ENCODE measurements around the gene PIAS1. TPM values are rescaled to one million over a fixed set of nuclear protein-coding genes. Genes with fewer than 3 reads are reported as not detected.
"Not testable (repeated sequence)": the region's sequence is repeated elsewhere in the genome, so short reads cannot be mapped to it uniquely, and the experiment has no call there.

PIAS1 gene
- polyA plus RNA-seq (ENCODE audit: insufficient read length in 4 of 4): 10 to 100 TPM; 40.5 to 50.8 (median 49.1) TPM

DNA sequence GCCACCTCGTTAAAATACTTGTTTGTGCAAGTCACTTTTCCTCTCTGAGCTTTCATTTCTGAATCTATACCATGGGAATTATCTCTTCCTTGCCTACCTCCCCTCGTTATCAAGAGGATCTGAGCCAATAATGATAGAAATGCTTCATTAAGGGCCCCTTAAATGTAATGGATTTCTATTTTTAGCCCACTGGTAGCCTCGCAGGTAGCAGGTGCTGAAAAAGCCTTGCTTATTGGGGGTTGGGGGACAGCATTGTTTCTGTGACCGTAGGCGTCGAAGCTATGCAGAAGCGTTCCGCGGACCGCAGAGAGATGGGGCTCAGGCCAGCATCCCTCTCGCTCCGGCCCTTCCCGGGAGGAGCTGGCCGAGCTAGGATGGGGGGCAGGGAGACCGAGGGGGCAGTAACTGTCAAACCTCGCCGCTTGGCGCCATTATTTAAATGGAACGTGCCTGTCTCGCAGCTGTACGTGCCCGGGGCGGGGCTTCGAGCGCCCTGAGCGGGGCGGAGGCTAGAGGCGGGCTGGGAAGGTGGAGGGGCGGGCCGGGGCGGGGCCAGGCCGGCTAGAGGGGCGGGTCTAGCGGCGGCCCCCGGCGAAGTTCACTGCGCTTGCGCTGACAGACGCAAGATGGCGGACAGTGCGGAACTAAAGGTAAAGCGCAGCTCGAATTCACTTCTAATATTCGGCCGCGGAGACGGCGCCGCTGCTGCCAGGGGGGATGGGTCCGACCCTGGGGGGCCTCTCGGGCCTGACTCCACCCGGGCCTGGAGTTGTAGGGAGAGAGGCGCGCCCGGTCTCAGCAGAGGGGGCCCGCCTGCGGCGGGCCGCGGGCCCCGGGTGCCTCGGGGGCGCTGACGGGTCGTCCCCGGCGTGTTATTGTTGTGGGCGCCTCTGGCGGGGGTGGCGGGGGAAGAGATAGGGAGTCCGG, at the start of gene PIAS1:
TSS of gene PIAS1 (plus strand) at position 615 of the 927 bp plus-strand sequence. CDS start at position 627, 12 bp downstream.
- peak; percentile 79 to 86 (median 83) for DNase-seq (ENCODE audit: low read depth in 4 of 4, low spot score in 3 of 4)

DNA sequence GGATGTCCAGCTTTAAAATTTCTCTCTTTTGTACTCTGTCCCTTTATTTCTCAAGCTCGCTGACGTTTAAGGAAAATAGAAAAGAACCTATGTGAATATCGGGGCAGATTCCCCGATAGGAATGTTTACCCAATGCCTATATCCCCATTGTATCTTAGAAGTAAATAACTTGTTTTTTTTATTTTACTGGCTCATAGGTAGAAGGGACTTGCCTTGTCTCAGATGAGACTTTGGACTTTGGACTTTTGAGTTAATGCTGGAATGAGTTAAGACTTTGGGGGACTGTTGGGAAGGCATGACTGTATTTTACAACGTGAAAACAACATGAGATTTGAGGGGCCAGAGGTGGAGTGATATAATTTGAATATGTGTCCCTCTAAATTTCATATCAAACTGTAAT, 46.5 kb upstream of the PIAS1 start:
- not testable (repeated sequence) for DNase-seq (ENCODE audit: low read depth in 4 of 4, low spot score in 3 of 4)

DNA sequence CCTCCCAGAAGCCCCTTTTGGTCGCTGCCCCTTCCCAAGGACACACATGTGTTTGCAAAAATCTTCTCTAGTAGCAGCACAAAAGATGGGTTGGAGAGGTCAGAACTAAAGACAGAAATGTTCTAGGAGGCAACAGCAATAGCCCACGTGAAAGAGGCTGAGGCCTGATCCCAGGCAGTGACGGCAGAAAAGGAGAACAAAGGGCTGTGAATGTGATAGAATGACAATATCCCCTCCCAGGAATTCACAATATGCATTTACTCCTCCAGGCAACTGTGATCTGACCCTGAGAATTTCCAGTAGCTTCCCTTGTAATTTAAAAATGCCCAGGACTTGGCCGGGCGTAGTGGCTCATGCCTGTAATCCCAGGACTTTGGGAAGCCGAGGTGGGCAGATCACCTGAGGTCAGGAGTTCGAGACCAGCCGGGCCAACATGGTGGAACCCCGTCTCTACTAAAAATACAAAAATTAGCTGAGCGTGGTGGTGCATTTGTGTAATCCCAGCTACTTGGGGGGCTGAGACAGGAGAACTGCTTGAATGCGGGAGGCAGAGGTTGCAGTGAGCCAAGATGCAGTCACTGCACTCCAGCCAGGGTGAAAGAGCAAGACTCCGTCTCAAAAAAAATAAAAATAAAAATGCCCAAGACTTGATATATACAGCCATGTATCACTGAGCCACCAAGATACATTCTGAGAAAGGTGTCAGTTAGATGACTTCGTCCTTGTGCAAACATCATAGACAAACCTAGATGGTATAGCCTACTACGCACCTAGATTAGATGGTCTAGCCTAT, 43.6 kb upstream of the PIAS1 start:
- no peak for DNase-seq (ENCODE audit: low read depth in 4 of 4, low spot score in 3 of 4)

DNA sequence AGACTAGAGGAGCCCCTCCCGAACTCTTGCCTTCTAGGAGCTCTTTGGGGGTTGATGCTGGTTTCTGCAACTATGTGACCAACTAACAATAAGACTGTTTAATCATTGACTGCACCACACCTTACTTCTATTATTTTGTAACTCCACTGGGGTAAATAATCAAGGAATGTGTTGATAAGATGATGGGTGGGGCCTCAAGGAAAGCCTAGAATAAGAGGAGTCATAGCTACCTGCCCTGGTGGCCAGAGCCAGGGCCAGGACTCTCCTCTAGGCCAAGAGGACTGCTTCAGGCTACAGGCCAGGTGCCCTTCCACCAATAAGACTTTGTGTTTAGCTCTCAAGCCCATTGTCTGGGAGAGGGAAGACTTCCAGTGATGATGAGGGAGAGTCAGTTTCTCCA, 41.2 kb upstream of the PIAS1 start:
- no peak for DNase-seq (ENCODE audit: low read depth in 4 of 4, low spot score in 3 of 4)

DNA sequence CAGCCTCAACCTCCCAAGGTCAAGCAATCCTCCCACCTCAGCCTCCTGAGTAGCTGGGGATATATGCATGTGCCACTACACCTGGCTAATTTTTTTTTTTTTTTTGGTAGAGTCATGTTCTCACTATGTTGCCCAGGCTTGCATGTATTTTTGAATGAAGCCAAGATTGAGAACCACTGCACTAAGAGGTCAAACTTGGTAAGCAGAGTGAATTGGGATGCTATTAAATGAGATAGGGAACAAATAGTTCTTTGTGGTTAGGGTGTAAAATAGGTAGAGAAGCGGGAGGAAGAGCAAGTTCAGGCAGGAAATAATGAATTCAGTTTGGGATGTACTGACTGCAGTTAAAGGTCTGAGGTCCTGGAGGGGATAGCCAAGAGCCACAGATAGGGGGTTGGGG, 39.9 kb upstream of the PIAS1 start:
- DNase-seq (ENCODE audit: low read depth in 4 of 4, low spot score in 3 of 4): no peak

DNA sequence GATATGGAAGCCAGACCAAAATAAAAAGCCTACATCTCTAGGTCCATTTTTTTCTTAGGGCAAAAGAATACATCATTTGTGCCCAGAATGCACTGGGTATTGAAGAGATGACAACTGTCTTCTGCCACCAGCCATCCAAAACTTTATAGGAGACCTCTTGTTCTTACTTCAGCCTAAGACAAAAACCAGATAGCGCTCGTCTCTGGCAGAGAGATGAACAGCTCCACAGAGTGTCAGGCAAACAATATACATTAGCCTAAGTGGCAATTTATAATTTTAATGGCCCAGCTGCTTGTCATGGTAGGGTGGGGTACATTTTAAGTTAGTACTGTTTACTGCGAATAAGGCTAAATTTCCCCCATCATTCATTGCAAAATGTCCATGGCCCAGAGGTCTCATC, 38.9 kb upstream of the PIAS1 start:
- no peak for DNase-seq (ENCODE audit: low read depth in 4 of 4, low spot score in 3 of 4)

DNA sequence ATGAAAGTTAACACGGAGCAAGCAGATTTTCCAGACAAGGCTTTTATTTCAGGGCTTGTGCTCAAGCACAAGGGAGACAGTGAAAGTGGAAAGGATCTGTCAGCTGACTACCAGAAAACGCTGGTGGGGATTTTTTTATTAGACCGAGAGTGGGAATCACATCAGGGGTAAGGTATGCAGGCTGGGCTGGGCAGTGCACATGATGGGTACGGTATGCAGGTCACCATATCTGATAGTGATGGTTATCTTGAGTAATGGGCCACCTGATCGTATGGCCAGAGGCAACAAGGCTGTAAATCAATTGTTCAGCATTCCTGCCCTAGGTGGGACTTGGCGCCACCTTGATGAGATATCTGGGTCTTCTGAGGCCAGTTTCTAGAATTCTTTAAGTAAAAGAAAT, 36.9 kb upstream of the PIAS1 start:
- no peak for DNase-seq (ENCODE audit: low read depth in 4 of 4, low spot score in 3 of 4)

DNA sequence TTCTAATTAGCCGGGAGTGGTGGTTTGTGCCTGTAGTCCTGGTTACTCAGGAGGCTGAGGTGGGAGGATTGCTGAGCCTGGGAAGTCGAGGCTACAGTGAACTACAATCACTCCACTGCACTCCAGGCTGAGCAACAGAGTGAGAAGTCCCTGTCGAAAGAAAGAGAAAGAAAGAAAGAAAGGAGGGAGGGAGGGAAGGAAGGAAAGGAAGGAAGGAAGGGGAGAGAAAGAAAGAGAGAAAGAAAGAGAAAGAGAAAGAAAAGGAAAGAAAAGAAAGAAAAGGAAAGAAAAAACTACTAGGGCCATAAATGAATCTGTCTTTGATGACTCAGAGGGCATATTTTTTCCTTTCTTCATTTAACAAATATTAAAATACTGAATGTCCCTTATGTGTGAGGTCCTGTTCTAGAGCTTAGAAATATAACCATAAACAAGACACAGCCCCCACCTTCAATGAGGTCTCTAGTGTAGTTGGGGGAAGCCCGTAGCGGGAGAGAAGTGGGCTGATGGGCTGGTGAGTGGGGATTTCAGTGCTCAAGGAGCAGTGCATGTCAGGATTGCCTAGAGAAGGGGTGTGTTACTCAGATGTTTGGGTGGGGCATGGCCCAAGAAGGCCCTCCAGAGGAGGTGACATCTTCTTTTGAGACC, 35.2 kb upstream of the PIAS1 start:
- DNase-seq (ENCODE audit: low read depth in 4 of 4, low spot score in 3 of 4): no peak

DNA sequence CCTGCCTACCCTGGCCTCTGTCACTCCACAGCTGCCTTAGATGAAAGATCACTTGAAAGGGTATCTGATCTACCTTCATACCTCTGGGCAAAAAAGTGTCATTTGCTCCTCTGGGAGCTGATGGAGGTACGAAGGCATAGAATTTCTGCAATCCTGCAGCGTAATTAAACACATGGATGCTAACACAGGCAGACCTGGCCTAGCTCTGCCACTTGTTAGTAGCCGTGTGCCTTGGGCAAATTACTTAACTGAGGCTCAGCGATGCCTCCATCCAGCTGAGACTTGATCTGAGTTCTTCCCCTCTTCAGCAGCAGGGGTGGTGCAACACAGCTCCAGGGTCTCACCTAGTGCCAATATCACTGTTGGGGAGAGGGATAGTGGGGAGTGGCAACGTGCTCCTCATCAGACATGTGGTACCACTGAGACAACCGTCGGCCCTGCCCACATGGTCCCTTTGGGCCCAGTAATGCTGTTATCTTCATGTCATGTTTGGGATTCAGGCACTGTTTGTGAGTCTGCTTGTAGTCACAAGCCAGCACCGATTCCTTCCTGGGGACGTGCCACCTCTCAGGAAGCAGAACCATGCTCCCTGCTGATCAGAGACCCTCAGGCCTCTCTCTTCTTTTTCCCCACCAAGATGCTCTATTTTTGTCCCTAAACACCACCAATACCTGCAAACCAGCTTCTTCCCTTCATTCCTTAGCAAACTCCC, 34.1 kb upstream of the PIAS1 start:
- DNase-seq (ENCODE audit: low read depth in 4 of 4, low spot score in 3 of 4): no peak

DNA sequence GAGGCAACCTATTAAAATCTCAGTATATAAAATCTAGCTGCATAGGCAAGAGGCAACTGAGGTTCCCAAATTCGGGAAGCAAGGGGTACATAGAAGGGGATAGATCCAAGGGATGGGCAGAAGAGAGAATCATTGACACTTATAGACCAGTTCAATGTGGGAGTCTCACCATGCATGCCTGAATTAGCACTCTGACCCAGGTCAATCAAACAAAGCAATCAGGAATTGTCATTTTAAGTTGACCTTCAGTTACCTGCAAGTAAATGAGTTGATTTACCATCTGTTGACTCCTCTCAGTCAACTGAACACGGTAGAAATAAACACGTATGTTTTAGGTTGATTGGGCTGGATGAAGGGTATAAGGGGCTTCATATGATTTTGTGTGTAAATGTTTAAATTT, 33.4 kb upstream of the PIAS1 start:
- DNase-seq (ENCODE audit: low read depth in 4 of 4, low spot score in 3 of 4): no peak

DNA sequence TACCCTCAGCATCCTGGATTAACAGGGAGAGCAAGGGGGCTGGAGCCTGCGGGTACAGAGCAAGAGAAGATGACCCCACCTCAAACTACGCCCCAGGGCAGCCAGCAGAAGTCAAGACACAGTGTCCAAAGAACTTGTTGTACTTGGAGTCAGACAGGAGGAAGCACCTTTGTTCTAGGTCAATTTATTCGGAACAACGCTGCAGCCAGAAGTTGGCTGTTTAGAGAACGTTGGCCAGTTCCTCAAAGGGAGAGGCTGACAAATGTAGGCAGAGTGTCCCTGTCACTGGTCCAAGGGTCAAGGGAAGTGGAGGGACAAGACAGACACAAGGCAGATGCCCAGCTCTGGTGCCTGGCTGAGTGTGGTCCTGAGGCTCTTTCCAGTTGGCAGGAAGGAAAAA, 32.1 kb upstream of the PIAS1 start:
- DNase-seq (ENCODE audit: low read depth in 4 of 4, low spot score in 3 of 4): no peak

DNA sequence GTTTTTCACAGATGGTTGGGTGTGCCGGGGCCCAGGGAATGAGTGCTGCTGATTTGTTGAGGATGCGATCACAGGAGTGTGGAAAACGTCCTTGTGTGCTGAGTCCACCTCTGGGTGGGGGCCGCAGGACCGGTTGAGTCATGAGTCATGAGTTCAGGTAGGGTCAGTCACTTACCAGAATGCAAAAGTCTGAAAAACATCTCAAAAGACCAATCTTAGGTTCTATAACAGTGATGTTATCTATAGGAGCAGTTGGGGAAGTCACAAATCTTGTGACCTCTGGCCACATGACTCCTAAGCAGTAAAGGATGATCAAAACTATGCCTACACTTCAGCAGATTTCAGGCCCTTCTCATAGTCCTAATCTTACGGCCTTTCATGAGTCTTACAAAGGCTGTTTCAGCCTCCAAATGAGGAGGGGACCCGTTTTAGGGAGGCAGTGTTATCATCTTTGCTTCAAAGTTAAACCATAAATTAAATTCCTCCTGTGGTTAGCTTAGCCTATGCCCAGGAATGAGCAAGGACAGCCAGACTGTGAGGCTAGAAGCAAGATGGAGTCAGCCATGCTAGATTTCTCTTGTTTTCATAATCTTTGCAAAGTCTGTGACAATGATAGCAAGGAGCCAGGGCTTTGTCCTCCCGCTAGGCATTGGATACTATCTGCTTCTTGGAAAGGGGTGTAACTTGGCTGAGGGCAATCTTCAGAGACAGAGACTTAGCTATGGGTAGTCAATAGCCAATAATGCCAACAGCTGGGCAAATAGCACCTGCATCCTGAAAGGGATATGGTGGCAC, 30.6 kb upstream of the PIAS1 start:
- DNase-seq (ENCODE audit: low read depth in 4 of 4, low spot score in 3 of 4): no peak

DNA sequence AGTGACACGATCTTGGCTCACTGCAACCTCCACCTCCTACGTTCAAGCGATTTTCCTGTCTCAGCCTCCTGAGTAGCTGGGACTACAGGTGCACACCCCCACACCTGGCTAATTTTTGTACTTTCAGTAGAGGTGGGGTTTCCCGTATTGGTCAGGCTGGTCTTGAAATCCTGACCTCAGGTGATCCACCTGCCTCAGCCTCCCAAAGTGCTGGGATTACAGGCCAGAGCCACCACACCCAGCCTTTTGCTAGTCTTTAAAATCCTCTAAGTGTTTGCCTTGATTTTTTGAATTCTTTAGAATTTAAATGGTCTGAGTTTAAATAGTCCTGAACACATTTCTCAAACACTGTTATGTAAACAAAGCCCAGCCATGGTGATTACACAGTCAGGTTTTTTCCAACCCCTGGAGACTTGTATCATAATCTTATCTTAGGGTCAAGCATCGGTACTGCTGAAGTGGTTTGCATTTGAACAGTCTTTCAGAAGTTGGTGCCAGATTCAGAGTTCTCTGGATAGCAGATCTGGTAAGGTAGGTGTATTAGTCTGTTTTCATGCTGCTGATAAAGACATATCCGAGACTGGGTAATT, 28.2 kb upstream of the PIAS1 start:
- DNase-seq (ENCODE audit: low read depth in 4 of 4, low spot score in 3 of 4): no peak

DNA sequence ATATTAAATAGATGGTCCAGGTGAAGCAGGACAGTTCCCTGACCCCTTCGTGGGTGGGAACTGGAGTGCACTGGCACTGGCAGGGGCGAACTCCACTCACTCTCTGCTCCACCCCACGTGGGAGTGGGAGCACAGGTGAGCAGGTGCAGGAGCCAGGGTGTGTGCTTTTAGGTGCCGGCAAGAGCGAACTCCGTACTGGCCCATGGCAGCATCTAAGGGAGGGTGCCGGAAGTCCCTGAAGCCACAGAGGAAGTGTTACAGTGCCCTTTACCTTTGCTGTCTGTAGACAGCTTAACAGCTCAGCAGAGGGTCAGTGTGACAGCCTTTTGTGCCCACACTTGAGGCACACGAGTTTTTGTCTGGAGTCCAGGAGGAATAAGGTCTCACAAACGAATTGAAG, 26.7 kb upstream of the PIAS1 start:
- DNase-seq (ENCODE audit: low read depth in 4 of 4, low spot score in 3 of 4): no peak

DNA sequence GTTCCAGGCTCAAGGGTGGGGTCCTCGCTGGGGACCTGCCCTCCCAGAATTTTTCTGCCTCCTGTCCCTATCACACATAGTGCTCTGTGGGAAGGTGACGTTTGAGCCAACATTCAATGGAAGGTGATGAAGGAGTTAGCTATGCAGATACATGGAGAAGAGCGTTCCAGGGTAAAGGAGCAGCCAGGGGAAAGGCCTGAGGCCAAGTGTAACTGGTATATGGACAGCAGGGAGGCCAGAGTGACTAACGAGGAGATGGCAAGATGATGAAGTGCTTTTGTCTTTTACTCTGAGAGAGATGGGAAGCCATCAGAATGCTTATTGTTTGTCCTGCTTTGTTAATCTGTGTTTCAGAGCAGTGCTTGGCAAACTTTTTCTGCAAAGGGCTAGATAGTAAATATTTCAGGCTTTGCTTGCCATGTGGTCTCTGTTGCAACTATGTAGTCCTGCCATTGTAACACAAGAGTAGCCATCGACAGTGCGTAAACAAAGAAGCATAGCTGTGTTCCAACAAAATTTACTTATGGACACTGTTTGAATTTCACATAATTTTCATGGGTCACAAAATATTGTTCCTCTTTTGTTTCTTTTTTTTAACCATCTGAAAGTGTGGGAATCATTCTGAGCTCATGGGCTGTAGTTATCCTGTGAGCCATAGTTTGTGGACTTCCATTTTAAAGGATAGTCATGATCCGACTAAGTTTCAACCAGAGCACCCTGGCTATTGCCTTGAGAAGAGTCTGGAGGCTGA, 25.8 kb upstream of the PIAS1 start:
- DNase-seq (ENCODE audit: low read depth in 4 of 4, low spot score in 3 of 4): no peak

DNA sequence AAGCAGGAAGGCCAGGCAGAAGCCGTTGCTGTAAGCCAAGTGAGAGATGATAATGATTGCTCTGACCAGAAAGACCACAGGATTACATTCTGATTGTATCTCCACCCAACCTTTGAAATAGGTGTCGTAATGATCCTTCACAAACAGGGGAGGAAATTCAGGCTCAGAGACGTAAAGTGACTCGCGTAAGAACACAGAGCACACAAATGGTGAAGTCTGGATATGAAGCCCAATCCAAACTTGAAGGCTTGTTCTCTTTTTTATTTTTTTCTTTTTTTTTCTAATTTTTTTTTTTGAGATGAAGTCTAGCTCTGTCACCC, 25.3 kb upstream of the PIAS1 start:
- DNase-seq (ENCODE audit: low read depth in 4 of 4, low spot score in 3 of 4): no peak

DNA sequence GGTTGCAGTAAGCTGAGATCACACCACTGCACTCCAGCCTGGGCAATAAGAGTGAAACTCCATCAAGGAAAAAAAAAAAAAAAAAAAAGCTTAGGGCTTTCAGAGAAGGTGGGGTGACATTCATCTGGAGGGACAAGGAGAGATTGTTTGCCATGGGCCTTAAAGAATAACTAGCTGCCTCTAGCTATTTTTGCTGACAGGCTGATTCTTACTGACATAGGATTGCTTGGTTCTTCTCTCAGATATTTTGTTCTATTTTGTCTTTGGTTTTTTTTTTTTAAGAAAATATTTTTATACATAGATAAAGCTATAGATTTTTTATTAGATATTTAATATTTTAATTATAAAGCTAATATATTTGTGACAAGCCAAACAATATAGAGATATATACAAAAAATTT, 24.2 kb upstream of the PIAS1 start:
- no peak for DNase-seq (ENCODE audit: low read depth in 4 of 4, low spot score in 3 of 4)

DNA sequence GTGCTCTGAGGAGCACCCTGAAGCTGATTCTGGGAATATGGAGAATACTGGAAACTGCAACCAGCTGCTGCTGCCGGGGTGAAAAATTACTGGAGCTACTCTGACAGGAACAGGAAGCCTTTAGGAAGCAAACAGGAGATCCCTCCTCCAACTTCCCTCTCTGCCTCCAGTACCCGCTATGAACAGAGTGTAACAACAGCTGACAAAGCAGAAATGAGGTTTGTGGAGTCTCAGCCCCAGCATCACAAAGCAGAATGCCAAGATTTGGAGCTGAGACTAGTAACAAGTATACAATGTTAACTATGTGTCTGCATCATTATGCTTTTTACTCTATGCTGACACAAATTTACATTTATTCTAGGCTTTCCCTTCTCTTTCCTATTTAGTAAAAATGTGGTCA, 22.7 kb upstream of the PIAS1 start:
- DNase-seq (ENCODE audit: low read depth in 4 of 4, low spot score in 3 of 4): no peak

DNA sequence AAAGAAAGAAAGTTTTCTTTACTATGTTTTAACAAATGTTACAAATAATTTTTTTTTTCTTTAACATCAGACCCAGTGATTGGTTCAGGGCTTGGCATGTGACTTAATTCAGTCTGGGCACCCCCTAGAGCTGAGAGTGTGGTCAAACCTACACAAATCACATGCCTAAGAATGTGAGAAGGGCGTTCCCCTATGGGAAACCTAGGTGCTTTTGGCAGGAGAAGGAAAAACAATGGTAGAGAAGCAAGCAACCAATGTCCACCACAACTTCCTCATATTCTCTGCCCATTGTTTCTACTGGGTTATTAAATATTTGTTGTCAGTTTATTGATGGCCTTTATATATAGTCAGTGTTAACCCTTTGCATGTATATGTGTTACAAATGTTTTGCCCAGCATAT, 21.4 kb upstream of the PIAS1 start:
- DNase-seq (ENCODE audit: low read depth in 4 of 4, low spot score in 3 of 4): no peak

All from right renal pelvis (tissue), 4 donors.